Cardiac muscle cell (in vitro differentiated cells and primary cell): ENCODE results near the gene SLFNL1. TPM values are rescaled to one million over a fixed set of nuclear protein-coding genes. Genes with fewer than 3 reads are reported as not detected.
A peak's percentile ranks its signal among the peaks of the same experiment; 100 is the strongest.

Experiments used
- DNase-seq, 2 donors: peaks; one replicate each; pipeline versions ENCODE4 v3.0.0 to v3.0.0-alpha.2; 2010 to 2017; ENCODE audit warnings: low read depth in 1 of 2, low spot score in 1 of 2
- H3K27ac ChIP-seq: fragments of 200-600 bp; sonication (generic); 2 replicates; pipeline ENCODE4 v1.5.1; 2016
- H3K27me3 ChIP-seq: fragments of 200-600 bp; sonication (generic); 2 replicates; pipeline ENCODE4 v1.6.0; 2016; ENCODE audit warnings: control low read depth
- H3K36me3 ChIP-seq: fragments of 200-600 bp; sonication (generic); 2 replicates; pipeline ENCODE4 v1.5.1; 2016; ENCODE audit warnings: control low read depth
- H3K4me1 ChIP-seq: fragments of 200-600 bp; sonication (generic); 2 replicates; pipeline ENCODE4 v1.8.1; 2017; ENCODE audit warnings: low read depth, mild to moderate bottlenecking, mixed run types
- H3K4me3 ChIP-seq: fragments of 200-600 bp; sonication (generic); 2 replicates; pipeline ENCODE4 v1.5.1; 2016; ENCODE audit warnings: mild to moderate bottlenecking
- H3K9me3 ChIP-seq: fragments of 200-600 bp; sonication (generic); 2 replicates; pipeline ENCODE4 v1.5.1; 2017; ENCODE audit warnings: low read depth, mild to moderate bottlenecking, control low read depth
- polyA plus RNA-seq: library from polyadenylated mRNA; unstranded; fragments of >200 nt; fragmentation: Nextera tagmentation; extraction: Ambion mirVana; gene quantifications from 2 replicates; pipeline ENCODE4 v1.2.1, GENCODE V29; 2016
- total RNA-seq: library from RNA; depleted of rRNA; stranded (reverse); fragments of >200 nt; gene quantifications from 2 replicates; pipeline ENCODE4 v1.2.3, GENCODE V29; 2016
- TF ChIP-seq, protein P1 (sequence below): IDR thresholded peaks from 2 replicates; pipeline ENCODE4 v1.5.1; 2012; ENCODE audit warnings: low read depth, mild to moderate bottlenecking, low read length

Gene SLFNL1
- total RNA-seq: 1.5 and 3.0 TPM in 2 replicates
- 0.73 and 1.0 TPM in 2 replicates for polyA plus RNA-seq

DNA sequence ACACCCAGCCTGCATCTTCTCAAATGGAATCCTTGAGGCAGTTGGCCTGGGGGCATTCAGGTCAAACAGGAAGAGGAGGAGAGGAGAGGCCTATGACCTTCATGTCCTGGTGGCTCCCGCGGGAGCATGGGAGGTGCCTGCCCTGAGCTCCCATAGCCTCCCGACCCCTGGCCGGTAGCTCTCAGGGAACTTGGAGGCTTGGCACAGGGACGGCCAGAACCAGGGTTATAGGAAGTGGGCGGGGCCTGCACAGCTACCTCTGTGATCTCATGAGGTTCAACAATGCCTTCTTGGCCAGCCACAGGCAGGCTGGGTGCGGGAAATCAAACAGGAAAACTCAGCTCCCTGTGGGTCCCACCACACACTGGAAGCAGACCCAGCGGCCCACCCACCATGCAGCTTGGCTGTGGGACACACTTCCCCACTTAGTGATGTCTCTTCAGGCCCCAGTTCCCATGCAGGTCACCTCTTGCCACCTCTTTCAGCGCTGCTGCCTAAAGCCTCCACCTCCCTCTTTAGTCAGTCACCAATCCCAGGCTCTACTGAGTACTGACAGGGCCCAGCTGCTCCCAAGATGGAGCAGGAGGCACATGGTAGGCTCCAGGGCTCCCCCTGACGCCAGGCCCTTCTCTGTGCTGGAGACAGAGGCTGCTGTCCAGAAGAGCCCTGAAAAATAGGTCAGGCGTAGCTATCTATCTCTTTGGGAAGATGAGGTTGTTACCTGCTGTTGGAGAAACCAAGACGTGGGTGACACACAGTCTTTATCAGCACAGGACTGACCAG is at the start of gene SLFNL1:
SLFNL1 (minus strand) TSS at position 200 of the 783 bp plus-strand sequence. CDS start 1,065 bp downstream, outside the sequence.
- TF ChIP-seq, protein P1, sequence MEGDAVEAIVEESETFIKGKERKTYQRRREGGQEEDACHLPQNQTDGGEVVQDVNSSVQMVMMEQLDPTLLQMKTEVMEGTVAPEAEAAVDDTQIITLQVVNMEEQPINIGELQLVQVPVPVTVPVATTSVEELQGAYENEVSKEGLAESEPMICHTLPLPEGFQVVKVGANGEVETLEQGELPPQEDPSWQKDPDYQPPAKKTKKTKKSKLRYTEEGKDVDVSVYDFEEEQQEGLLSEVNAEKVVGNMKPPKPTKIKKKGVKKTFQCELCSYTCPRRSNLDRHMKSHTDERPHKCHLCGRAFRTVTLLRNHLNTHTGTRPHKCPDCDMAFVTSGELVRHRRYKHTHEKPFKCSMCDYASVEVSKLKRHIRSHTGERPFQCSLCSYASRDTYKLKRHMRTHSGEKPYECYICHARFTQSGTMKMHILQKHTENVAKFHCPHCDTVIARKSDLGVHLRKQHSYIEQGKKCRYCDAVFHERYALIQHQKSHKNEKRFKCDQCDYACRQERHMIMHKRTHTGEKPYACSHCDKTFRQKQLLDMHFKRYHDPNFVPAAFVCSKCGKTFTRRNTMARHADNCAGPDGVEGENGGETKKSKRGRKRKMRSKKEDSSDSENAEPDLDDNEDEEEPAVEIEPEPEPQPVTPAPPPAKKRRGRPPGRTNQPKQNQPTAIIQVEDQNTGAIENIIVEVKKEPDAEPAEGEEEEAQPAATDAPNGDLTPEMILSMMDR: peak; percentile 40
- no peaks in the 10 kb centered on the region for H3K4me1 ChIP-seq
- no peaks in the 10 kb centered on the region for H3K27me3 ChIP-seq
- DNase-seq: peak; percentile 26 to 69
- H3K4me3 ChIP-seq: no peak within 1 kb of the TSS
- H3K36me3 ChIP-seq: peaks cover 6% of the 10 kb centered on the region
- H3K9me3 ChIP-seq: no peaks in the 10 kb centered on the region
- peak within 1 kb of the TSS; percentile 54 for H3K27ac ChIP-seq

DNA sequence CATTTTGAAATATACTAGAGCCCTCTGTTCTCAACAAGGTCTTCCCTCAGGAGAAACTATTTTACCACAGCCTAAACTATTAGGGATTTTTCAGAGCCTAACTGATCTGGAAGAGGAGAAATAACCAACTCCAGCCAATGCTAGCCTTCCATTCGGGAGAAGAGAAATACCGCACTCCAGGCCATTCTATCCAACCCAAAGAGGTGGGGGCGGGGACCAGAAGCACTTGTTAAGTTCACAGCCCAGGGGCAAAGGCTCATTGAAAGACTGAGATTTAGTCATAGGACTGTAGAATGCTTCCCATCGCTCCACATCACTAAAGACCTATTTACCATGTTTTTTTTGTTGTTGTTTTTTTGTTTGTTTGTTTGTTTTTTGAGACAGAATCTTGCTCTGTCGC is 35.4 kb upstream of the SLFNL1 start:
- TF ChIP-seq, protein P1: no peak
- DNase-seq: no peak
- H3K27ac ChIP-seq: peak overlapping the region; percentile 39

DNA sequence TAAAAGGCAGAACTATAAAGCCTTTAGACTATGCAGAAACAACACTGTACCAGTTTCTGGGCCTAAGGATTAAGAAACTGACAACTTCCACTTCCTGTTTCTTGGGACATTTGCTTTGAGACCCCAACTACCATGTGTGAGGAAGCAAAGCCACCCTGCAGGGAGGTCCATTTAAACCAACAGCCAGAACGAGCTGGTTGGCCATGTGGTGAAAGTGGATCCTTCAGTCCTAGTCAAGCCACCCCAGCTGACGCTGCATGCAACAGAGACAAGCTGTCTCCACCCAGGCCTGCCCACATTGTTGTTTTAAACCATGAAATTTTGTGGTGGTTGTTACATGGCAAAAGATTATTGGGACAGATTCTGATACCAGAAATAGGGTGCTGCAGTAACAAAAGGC is 31.8 kb upstream of the SLFNL1 start:
- peaks cover 31% of the 10 kb centered on the region for H3K36me3 ChIP-seq
- TF ChIP-seq, protein P1: no peak
- DNase-seq: no peak
- no peaks in the 10 kb centered on the region for H3K4me1 ChIP-seq
- H3K27me3 ChIP-seq: no peaks in the 10 kb centered on the region
- H3K4me3 ChIP-seq: no peak overlapping the region
- H3K9me3 ChIP-seq: no peaks in the 10 kb centered on the region
- no peak overlapping the region for H3K27ac ChIP-seq

More for the DNA sequence above, 35.4 kb upstream of the SLFNL1 start:
- H3K27me3 ChIP-seq: no peaks in the 10 kb centered on the region
- no peak overlapping the region for H3K4me3 ChIP-seq
- peaks cover 21% of the 10 kb centered on the region for H3K36me3 ChIP-seq
- H3K9me3 ChIP-seq: no peaks in the 10 kb centered on the region
- no peaks in the 10 kb centered on the region for H3K4me1 ChIP-seq

DNA sequence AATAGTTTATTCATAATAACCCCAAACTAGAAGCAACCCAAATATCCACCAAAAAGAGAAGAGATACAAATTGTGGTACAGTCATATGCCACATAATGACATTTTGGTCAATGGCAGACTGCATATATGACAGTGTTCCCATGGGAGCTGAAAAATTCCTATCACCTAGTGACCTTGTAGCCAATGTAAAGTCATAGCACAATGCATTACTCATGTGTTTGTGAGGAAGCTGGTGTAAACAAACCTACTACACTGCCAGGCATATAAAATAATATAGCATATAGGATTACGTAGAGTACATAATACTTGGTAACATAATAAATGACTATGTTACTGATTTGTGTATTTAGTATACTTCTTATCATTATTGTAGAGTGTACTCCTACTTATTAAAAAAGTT is 29.5 kb upstream of the SLFNL1 start:
- Histone ChIP-seq H3K27ac (no peak overlapping the region), H3K36me3 (peaks cover 49% of the 10 kb centered on the region), H3K27me3 (no peaks in the 10 kb centered on the region), H3K9me3 (no peaks in the 10 kb centered on the region), H3K4me3 (no peak overlapping the region), H3K4me1 (no peaks in the 10 kb centered on the region)
- no peak for DNase-seq
- TF ChIP-seq, protein P1: no peak

DNA sequence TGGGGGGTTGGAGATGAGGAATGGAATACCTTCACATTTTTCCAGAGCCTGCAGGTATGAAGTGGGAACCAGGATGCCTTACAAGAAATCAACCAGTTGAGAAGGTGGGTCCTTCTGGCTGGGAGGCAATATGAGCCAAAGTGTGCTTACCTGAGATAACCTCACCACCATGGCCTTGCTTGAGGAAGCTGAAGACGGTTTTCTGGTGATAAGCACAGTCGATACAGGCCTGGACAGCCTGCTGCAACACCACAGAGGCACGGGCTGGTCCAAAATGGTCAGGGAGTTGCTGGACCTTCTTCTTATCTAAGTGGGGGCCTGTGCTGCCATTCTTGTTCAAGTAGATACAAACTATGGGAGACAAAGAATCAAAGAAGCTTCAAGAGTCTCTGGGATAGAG is 27.0 kb upstream of the SLFNL1 start:
- H3K36me3 ChIP-seq: peaks cover 56% of the 10 kb centered on the region
- TF ChIP-seq, protein P1: no peak
- H3K4me1 ChIP-seq: no peaks in the 10 kb centered on the region
- H3K4me3 ChIP-seq: no peak overlapping the region
- no peaks in the 10 kb centered on the region for H3K27me3 ChIP-seq
- H3K27ac ChIP-seq: no peak overlapping the region
- H3K9me3 ChIP-seq: no peaks in the 10 kb centered on the region
- DNase-seq: no peak
